NB4 (cell line): ENCODE results near the gene TNFAIP1.

Experiments used
- MAX ChIP-seq: IDR thresholded peaks from 2 replicates; pipeline ENCODE4 v1.6.1; 2011; ENCODE audit warnings: low read depth, low read length
- TF ChIP-seq, protein P1 (sequence below): IDR thresholded peaks from one replicate; pipeline ENCODE4 v1.5.1; 2012; ENCODE audit warnings: low read depth, low read length

GRCh38 chr17:28344011-28344410 lies 8.4 kb downstream of the TNFAIP1 start:
- TF ChIP-seq, protein P1, sequence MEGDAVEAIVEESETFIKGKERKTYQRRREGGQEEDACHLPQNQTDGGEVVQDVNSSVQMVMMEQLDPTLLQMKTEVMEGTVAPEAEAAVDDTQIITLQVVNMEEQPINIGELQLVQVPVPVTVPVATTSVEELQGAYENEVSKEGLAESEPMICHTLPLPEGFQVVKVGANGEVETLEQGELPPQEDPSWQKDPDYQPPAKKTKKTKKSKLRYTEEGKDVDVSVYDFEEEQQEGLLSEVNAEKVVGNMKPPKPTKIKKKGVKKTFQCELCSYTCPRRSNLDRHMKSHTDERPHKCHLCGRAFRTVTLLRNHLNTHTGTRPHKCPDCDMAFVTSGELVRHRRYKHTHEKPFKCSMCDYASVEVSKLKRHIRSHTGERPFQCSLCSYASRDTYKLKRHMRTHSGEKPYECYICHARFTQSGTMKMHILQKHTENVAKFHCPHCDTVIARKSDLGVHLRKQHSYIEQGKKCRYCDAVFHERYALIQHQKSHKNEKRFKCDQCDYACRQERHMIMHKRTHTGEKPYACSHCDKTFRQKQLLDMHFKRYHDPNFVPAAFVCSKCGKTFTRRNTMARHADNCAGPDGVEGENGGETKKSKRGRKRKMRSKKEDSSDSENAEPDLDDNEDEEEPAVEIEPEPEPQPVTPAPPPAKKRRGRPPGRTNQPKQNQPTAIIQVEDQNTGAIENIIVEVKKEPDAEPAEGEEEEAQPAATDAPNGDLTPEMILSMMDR, result no peak
- TF ChIP-seq MAX, result no peak
